GM10248 (cell line): ENCODE results near the gene CYP39A1.

ENCODE experiments used
- CTCF ChIA-PET: fragments of 300-600 bp; sonication (Branson Sonifier 250); formaldehyde crosslinking; extraction: SDS; loops from one replicate; lab custom pipeline; 2021; ENCODE audit warnings: antibody characterized with exemption; lab: Yijun Ruan, JAX
- POLR2A ChIA-PET: fragments of 350-650 bp; sonication (Branson Sonifier 250); formaldehyde crosslinking; extraction: SDS; loops from one replicate; lab custom pipeline; 2020; ENCODE audit warnings: antibody characterized with exemption; lab: Yijun Ruan, JAX
- DNase-seq: peaks from one replicate; pipeline ENCODE4 v3.0.0; 2012; ENCODE audit errors: extremely low spot score
- TF ChIP-seq, protein P1 (sequence below): IDR thresholded peaks from 2 replicates; pipeline ENCODE4 v1.5.1; 2012; ENCODE audit warnings: mild to moderate bottlenecking, low read depth; ENCODE audit errors: extremely low read depth, missing control alignments, control extremely low read depth

CYP39A1 gene

DNA sequence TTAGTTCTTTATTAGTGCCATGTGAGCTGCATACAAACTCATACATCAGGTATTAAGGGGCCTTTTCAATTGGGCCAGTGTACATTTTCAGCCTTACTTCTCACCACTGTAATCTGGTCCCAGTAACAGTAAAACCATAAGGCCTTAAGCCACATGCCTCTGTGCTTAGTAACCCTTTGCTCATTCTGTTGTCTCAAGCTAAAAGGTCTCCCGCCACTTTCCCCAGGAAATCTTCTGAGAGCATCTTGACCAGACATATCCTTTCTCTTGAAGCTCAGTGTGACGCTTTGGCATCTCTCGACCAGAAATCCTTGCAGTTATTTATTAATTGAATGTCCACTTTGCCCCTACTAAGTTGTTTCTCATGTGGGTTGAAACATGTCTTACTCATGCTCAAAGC lies 68.0 kb downstream of the CYP39A1 start:
- no peak for DNase-seq
- ChIA-PET POLR2A (no interaction called here), CTCF (interaction anchor here (0.8 kb wide), 1 partner anchor 9 kb away, joined by 3 read pairs; no protein-coding TSS in a partner anchor)
- TF ChIP-seq, protein P1, sequence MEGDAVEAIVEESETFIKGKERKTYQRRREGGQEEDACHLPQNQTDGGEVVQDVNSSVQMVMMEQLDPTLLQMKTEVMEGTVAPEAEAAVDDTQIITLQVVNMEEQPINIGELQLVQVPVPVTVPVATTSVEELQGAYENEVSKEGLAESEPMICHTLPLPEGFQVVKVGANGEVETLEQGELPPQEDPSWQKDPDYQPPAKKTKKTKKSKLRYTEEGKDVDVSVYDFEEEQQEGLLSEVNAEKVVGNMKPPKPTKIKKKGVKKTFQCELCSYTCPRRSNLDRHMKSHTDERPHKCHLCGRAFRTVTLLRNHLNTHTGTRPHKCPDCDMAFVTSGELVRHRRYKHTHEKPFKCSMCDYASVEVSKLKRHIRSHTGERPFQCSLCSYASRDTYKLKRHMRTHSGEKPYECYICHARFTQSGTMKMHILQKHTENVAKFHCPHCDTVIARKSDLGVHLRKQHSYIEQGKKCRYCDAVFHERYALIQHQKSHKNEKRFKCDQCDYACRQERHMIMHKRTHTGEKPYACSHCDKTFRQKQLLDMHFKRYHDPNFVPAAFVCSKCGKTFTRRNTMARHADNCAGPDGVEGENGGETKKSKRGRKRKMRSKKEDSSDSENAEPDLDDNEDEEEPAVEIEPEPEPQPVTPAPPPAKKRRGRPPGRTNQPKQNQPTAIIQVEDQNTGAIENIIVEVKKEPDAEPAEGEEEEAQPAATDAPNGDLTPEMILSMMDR, result no peak

- ChIA-PET CTCF (no interaction called here), POLR2A (no interaction called here)
- TF ChIP-seq, protein P1, result no peak
- DNase-seq, result no peak
These were observed 68.9 kb downstream of the CYP39A1 start for GRCh38 chr6:46583721-46584120.

DNA sequence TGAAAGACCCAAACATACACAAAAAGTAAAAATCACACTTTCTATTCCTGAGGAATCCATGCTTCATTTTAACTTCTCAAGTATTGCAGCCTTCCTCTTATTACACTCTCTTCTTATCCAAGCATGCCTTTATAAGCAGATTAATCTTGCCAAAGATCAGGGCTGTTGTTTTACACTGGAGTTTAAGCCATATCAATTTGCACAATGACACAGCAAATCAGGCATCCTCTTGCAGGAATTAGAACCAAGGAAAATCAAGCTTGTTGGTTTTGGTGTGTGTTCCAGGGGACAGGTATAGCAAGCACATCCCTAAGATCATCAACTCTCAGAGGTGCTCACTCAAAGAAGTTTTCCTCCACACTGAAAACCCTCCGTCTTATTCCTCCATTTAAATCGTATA lies 69.5 kb downstream of the CYP39A1 start:
- TF ChIP-seq, protein P1, result no peak
- ChIA-PET CTCF (interaction anchor here (0.7 kb wide), 1 partner anchor 9 kb away, joined by 3 read pairs; no protein-coding TSS in a partner anchor), POLR2A (no interaction called here)
- DNase-seq, result no peak

- CTCF ChIA-PET, result no interaction called here
- no peak for DNase-seq
- POLR2A ChIA-PET, result no interaction called here
- TF ChIP-seq, protein P1, result no peak
These were observed 71.0 kb downstream of the CYP39A1 start for GRCh38 chr6:46581459-46582177.

DNA sequence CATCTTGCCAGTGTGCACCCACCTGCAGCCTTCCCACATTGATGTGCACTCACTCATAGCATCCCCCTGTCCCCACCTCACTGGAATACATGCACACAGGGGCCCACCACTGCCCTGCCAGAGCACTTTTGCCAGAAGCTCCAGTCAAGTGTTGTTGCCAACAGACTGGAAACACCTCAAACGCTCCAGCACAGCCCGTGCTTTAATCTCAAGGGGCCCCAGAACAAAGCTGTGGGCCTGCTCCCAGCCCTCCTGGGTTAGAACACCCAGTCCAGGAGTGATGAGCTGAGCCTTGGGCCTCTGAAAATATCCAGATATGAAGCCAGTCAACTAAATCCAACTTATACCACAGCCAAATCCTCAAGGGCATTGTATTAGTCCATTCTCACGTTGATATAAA lies 77.1 kb downstream of the CYP39A1 start:
- ChIA-PET CTCF (interaction anchor here (0.8 to 2.0 kb wide), 4 partner anchors 9 to 16 kb away, joined by 3 to 5 read pairs (median 4); no protein-coding TSS in a partner anchor), POLR2A (no interaction called here)

GRCh38 chr6:46573140-46573539 lies 79.5 kb downstream of the CYP39A1 start:
- CTCF ChIA-PET, result interaction anchor here (1.6 kb wide), 1 partner anchor 163 kb away, joined by 3 read pairs; no protein-coding TSS in a partner anchor
- POLR2A ChIA-PET, result no interaction called here
- TF ChIP-seq, protein P1, result no peak
- no peak for DNase-seq

More for the DNA sequence above, 77.1 kb downstream of the CYP39A1 start:
- DNase-seq, result no peak
- TF ChIP-seq, protein P1, result no peak
